Measurements from ENCODE around the gene MET. TPM values are rescaled to one million over a fixed set of nuclear protein-coding genes. Genes with fewer than 3 reads are reported as not detected.

The MET gene
- total and polyA plus RNA-seq, 10 of the 15 experiments (the other 5 are each of a cell fraction or from before 2014, with no cell fraction given): 0.01 to 0.21 TPM; not detected in 8

DNA sequence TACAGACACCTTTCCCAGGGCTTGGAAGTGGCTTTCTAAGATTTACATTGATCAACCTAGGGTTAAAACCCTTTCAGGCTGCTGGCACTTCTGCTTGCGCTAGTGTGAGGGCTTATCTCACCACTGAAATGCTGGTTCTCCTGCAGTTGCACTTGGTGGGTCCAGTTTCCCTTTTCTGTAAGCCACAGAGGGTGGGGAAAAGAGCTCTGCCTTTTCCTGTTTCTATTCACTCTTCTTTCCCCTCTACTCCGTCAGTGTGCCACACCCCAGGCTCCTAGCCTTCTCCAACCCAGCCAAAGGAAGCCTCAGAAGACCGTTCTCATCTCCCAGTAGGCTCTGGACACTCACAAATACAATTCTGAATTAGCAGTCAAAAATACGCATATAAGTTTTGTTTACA lies 171.4 kb downstream of the MET start:
- Histone ChIP-seq H3K4me2 (ENCODE audit: control insufficient read depth, insufficient read depth) (no peak overlapping the region), H3K79me2 (ENCODE audit: control insufficient read depth, insufficient read depth, low read length) (no peaks in the 10 kb centered on the region), H2AFZ (ENCODE audit: control insufficient read depth, low read depth, low read length) (no peak overlapping the region), H4K20me1 (ENCODE audit: control insufficient read depth, insufficient read depth) (no peaks in the 10 kb centered on the region), H3K36me3 (ENCODE audit: control insufficient read depth in 2 of 2, insufficient read depth in 2 of 2, low read length in 1 of 2) (no peaks in the 10 kb centered on the region), H3K9ac (ENCODE audit: control insufficient read depth, insufficient read depth, low read length) (no peak overlapping the region), H3K27ac (ENCODE audit: control insufficient read depth, insufficient read depth) (no peak overlapping the region), H3K9me3 (replicated peaks; ENCODE audit: control insufficient read depth, insufficient read depth, low read length) (no peaks in the 10 kb centered on the region), H3K4me3 (no peak overlapping the region), H3K4me1 (ENCODE audit: control insufficient read depth, insufficient read depth, low read length) (no peaks in the 10 kb centered on the region), H3K27me3 (replicated peaks in 1 of 2; ENCODE audit: control insufficient read depth in 2 of 2, insufficient read depth in 2 of 2, low read length in 1 of 2) (peaks cover 0 to 8% of the 10 kb centered on the region in 2 experiments)
- no peak for FAIRE-seq
- ChIA-PET CTCF (interaction anchor here (1.3 kb wide), 1 partner anchor 9 kb away, joined by 3 read pairs; no protein-coding TSS in a partner anchor), SMC1A (ENCODE audit: uncharacterized antibody, unreplicated experiment) (interaction anchor here (1.2 kb wide), 1 partner anchor 13 kb away, joined by 3 read pairs; no protein-coding TSS in a partner anchor), RAD21 (ENCODE audit: unreplicated experiment) (no interaction called here), POLR2A (no interaction called here)
- no peak for DNase-seq (ENCODE audit: low read depth, low spot score)
- ATAC-seq: no peak
- in situ Hi-C loops (cut with MboI) (no loop called here), intact Hi-C loops (cut with micrococcal nuclease; ENCODE audit: unreplicated experiment) (no loop called here)
- WGBS (ENCODE audit: insufficient coverage, insufficient replicate concordance, low lambda C conversion rate, missing lambda C conversion rate): 30% methylated on average over 4 of the region's 4 CpGs
- TF ChIP-seq IRF4 (IDR thresholded peaks at IDR 0.05; ENCODE audit: low read depth, low read length): no peak
- no TSS peak for BruUV-seq (replicated peaks)

Other genes with a start within 250 kb of the MET start
- 1.4 and 1.8 TPM in 2 replicates for gene CAV2, start 172.5 kb upstream of the MET start, total RNA-seq (2014; rRNA removed)
- 1.4 and 2.5 TPM in 2 replicates for gene CAV2, start 172.5 kb upstream of the MET start, total RNA-seq (2014; rRNA removed; fragmentation: Illumina TruSeq; extraction: Trizol)
- gene CAV2, start 172.5 kb upstream of the MET start, total RNA-seq (2021): 1.8 and 2.7 TPM in 2 replicates
- 11.4 and 12.2 TPM in 2 replicates for gene CAV2, start 172.5 kb upstream of the MET start, polyA plus RNA-seq (2011; rRNA removed)
- gene CAV2, start 172.5 kb upstream of the MET start, polyA plus RNA-seq (2014; fragmentation: Illumina TruSeq; extraction: Trizol): 1.5 and 2.6 TPM in 2 replicates
- under 1 TPM; 0.77 to 0.97 TPM for gene CAV2, start 172.5 kb upstream of the MET start, polyA plus RNA-seq (2014; fragmentation: Nextera tagmentation; extraction: Ambion mirVana)
- gene CAV2, start 172.5 kb upstream of the MET start, polyA plus RNA-seq (2014; rRNA removed): 1.3 and 2.6 TPM in 2 replicates
- 1 to 10 TPM; 6.6 to 8.9 TPM for gene CAV2, start 172.5 kb upstream of the MET start, polyA plus RNA-seq (2016; fragmentation: Nextera tagmentation; extraction: Ambion mirVana)
- gene CAV1, start 147.2 kb upstream of the MET start, total RNA-seq (2014; rRNA removed): 0.45 and 0.54 TPM in 2 replicates
- gene CAV1, start 147.2 kb upstream of the MET start, total RNA-seq (2014; rRNA removed; fragmentation: Illumina TruSeq; extraction: Trizol): 0.55 and 0.63 TPM in 2 replicates
- 1.0 and 1.7 TPM in 2 replicates for gene CAV1, start 147.2 kb upstream of the MET start, total RNA-seq (2021)
- 17.5 and 26.5 TPM in 2 replicates for gene CAV1, start 147.2 kb upstream of the MET start, polyA plus RNA-seq (2011; rRNA removed)
- 0.59 and 2.1 TPM in 2 replicates for gene CAV1, start 147.2 kb upstream of the MET start, polyA plus RNA-seq (2014; fragmentation: Illumina TruSeq; extraction: Trizol)
- gene CAV1, start 147.2 kb upstream of the MET start, polyA plus RNA-seq (2014; fragmentation: Nextera tagmentation; extraction: Ambion mirVana): 1 to 10 TPM; 2.0 to 2.3 TPM
- gene CAV1, start 147.2 kb upstream of the MET start, polyA plus RNA-seq (2014; rRNA removed): 0.60 and 0.89 TPM in 2 replicates
- gene CAV1, start 147.2 kb upstream of the MET start, polyA plus RNA-seq (2016; fragmentation: Nextera tagmentation; extraction: Ambion mirVana): 1 to 10 TPM; 3.3 to 3.5 TPM
- 50.0 and 72.9 TPM in 2 replicates for gene CAPZA2, start 190.4 kb downstream of the MET start, total RNA-seq (2014; rRNA removed)
- 104 and 108 TPM in 2 replicates for gene CAPZA2, start 190.4 kb downstream of the MET start, total RNA-seq (2014; rRNA removed; fragmentation: Illumina TruSeq; extraction: Trizol)
- 126 and 135 TPM in 2 replicates for gene CAPZA2, start 190.4 kb downstream of the MET start, total RNA-seq (2021)
- 103 and 186 TPM in 2 replicates for gene CAPZA2, start 190.4 kb downstream of the MET start, polyA plus RNA-seq (2011; rRNA removed)
- gene CAPZA2, start 190.4 kb downstream of the MET start, polyA plus RNA-seq (2014; fragmentation: Illumina TruSeq; extraction: Trizol): 100.0 and 103 TPM in 2 replicates
- gene CAPZA2, start 190.4 kb downstream of the MET start, polyA plus RNA-seq (2014; fragmentation: Nextera tagmentation; extraction: Ambion mirVana): 100 to 1,000 TPM; 159 to 379 TPM
- 42.9 and 58.2 TPM in 2 replicates for gene CAPZA2, start 190.4 kb downstream of the MET start, polyA plus RNA-seq (2014; rRNA removed)
- gene CAPZA2, start 190.4 kb downstream of the MET start, polyA plus RNA-seq (2016; fragmentation: Nextera tagmentation; extraction: Ambion mirVana): 100 to 1,000 TPM; 172 to 176 TPM